Uterus (tissue), 4 donors: Measurements from ENCODE around the gene TMEM254. TPM values are rescaled to one million over a fixed set of nuclear protein-coding genes. Genes with fewer than 3 reads are reported as not detected.

Experiments
- DNase-seq, 2 donors: peaks; one replicate each; pipeline ENCODE4 v3.0.0-alpha.2; 2019 to 2020
- H3K27ac ChIP-seq, 2 donors: fragments of 200-600 bp; sonication (generic); 1 replicate in 1 of 2; 2 replicates in 1 of 2; pipeline ENCODE4 v1.5.1; 2016 to 2018
- H3K27me3 ChIP-seq, 2 donors: fragments of 200-600 bp; sonication (generic); one replicate each; pipeline ENCODE4 v1.5.1; 2018 to 2019; ENCODE audit warnings: control low read depth in 1 of 2
- H3K36me3 ChIP-seq, 2 donors: fragments of 200-600 bp; sonication (generic); one replicate each; pipeline ENCODE4 v1.5.1; 2019; ENCODE audit warnings: control low read depth in 1 of 2
- H3K4me1 ChIP-seq, 2 donors: fragments of 200-600 bp; sonication (generic); one replicate each; pipeline ENCODE4 v1.5.1; 2018 to 2019; ENCODE audit warnings: control low read depth in 1 of 2
- H3K4me3 ChIP-seq, 2 donors: fragments of 200-600 bp; sonication (generic); 1 replicate in 1 of 2; 2 replicates in 1 of 2; pipeline ENCODE4 v1.5.1; 2018 to 2019; ENCODE audit warnings: mild to moderate bottlenecking in 1 of 2
- H3K9me3 ChIP-seq, 2 donors: fragments of 200-600 bp; sonication (generic); one replicate each; pipeline ENCODE4 v1.5.1; 2019; ENCODE audit warnings: control low read depth in 1 of 2
- CTCF ChIP-seq, 4 experiments: fragments of 200-600 bp in 2 of 4; fragments of 450-650 bp in 2 of 4; sonication (generic) in 2 of 4; IDR thresholded peaks; one replicate each; pipeline ENCODE4 v1.5.1; 2016 to 2019; ENCODE audit warnings: antibody characterized with exemption in 4 of 4, mild to moderate bottlenecking in 2 of 4, moderate library complexity in 1 of 4
- POLR2A ChIP-seq, 2 donors: fragments of 450-650 bp; IDR thresholded peaks; one replicate each; pipeline ENCODE4 v1.6.1; 2016; ENCODE audit warnings: antibody characterized with exemption in 2 of 2, mild to moderate bottlenecking in 1 of 2, moderate library complexity in 1 of 2
- intact Hi-C: fragments of 100-400 bp; cut with DNase I; formaldehyde crosslinking; loops from one replicate; pipeline ENCODE4 v1.15.1; 2023; ENCODE audit warnings: low total_unique reads
- total RNA-seq, 4 donors: library from RNA; depleted of rRNA in 3 of 4; stranded (reverse); fragments of >200 nt in 3 of 4; gene quantifications; one replicate each; pipeline versions ENCODE4 v1.1.0 to v1.2.4, GENCODE V29; 2014 to 2023
- donor health status: DM: yes; HTN: yes; CAD: no.

Gene TMEM254
- total RNA-seq, 4 donors from 2014 or later = 1.5 to 14.0 (median 6.1) TPM

- Histone ChIP-seq H3K27me3 (no peaks in the 10 kb centered on the region), H3K4me3 (no peak overlapping the region), H3K27ac (no peak overlapping the region), H3K4me1 (no peaks in the 10 kb centered on the region), H3K36me3 (no peaks in the 10 kb centered on the region), H3K9me3 (no peaks in the 10 kb centered on the region)
- intact Hi-C loops = no loop called here
- DNase-seq = no peak
- TF ChIP-seq POLR2A (IDR thresholded peaks at IDR 0.05) (no peak), CTCF (IDR thresholded peaks at IDR 0.05) (no peak)
Measured at GRCh38 chr10:80068270-80068669, 10.2 kb upstream of the TMEM254 start.

GRCh38 chr10:80070057-80070456, 8.4 kb upstream of the TMEM254 start:
- no peak for DNase-seq
- Histone ChIP-seq H3K4me3 (no peak overlapping the region), H3K36me3 (no peaks in the 10 kb centered on the region), H3K4me1 (no peaks in the 10 kb centered on the region), H3K9me3 (no peaks in the 10 kb centered on the region), H3K27ac (no peak overlapping the region), H3K27me3 (no peaks in the 10 kb centered on the region)
- TF ChIP-seq POLR2A (IDR thresholded peaks at IDR 0.05) (no peak), CTCF (IDR thresholded peaks at IDR 0.05) (no peak)
- intact Hi-C loops = no loop called here

GRCh38 chr10:80072584-80072983, 5.9 kb upstream of the TMEM254 start:
- H3K27ac ChIP-seq = no peak overlapping the region
- H3K27me3 ChIP-seq = no peaks in the 10 kb centered on the region
- DNase-seq = no peak
- TF ChIP-seq CTCF (IDR thresholded peaks at IDR 0.05) = no peak
- TF ChIP-seq POLR2A (IDR thresholded peaks at IDR 0.05) = no peak
- H3K4me1 ChIP-seq = no peaks in the 10 kb centered on the region
- no peaks in the 10 kb centered on the region for H3K36me3 ChIP-seq
- no peak overlapping the region for H3K4me3 ChIP-seq
- H3K9me3 ChIP-seq = no peaks in the 10 kb centered on the region
- intact Hi-C loops = no loop called here

GRCh38 chr10:80075781-80076180, 2.7 kb upstream of the TMEM254 start:
- H3K9me3 ChIP-seq = no peaks in the 10 kb centered on the region
- H3K4me3 ChIP-seq = no peak overlapping the region
- no peaks in the 10 kb centered on the region for H3K4me1 ChIP-seq
- TF ChIP-seq POLR2A (IDR thresholded peaks at IDR 0.05) (no peak), CTCF (IDR thresholded peaks at IDR 0.05) (no peak)
- no peaks in the 10 kb centered on the region for H3K27me3 ChIP-seq
- no peak for DNase-seq
- no peaks in the 10 kb centered on the region for H3K36me3 ChIP-seq
- H3K27ac ChIP-seq = no peak overlapping the region
- intact Hi-C loops = no loop called here

GRCh38 chr10:80077869-80078447, 507 bp upstream of the TMEM254 start:
- intact Hi-C loops = no loop called here

More at GRCh38 chr10:80077869-80078447, 507 bp upstream of the TMEM254 start:
- Histone ChIP-seq H3K9me3 (no peaks in the 10 kb centered on the region), H3K4me3 (peak overlapping the region; percentile 64 to 65), H3K36me3 (no peaks in the 10 kb centered on the region), H3K27me3 (no peaks in the 10 kb centered on the region), H3K27ac (peak overlapping the region; percentile 89 to 95), H3K4me1 (no peaks in the 10 kb centered on the region)
- TF ChIP-seq POLR2A (IDR thresholded peaks at IDR 0.05) (no peak), CTCF (IDR thresholded peaks at IDR 0.05) (no peak)
- DNase-seq = no peak
